ENCODE data around the gene FOS. TPM values are rescaled to one million over a fixed set of nuclear protein-coding genes. Genes with fewer than 3 reads are reported as not detected.

The FOS gene
- total and polyA plus RNA-seq, 2 of the 13 experiments (the other 11 are each of a cell fraction or from before 2014, with no cell fraction given) = 15.9 to 24.2 TPM

- TF ChIP-seq SMARCC2 (IDR thresholded peaks at IDR 0.05) (no peak), BATF2 (CRISPR knock-in tag; IDR thresholded peaks at IDR 0.05) (no peak), ZNF775 (CRISPR knock-in tag; IDR thresholded peaks at IDR 0.05; ENCODE audit: borderline replicate concordance) (no peak), MAFG (CRISPR knock-in tag; IDR thresholded peaks at IDR 0.05) (0 out of 2 replicates have a peak, but pooled peaks have one; percentile 74), ZNF143 (CRISPR knock-in tag; IDR thresholded peaks at IDR 0.05) (no peak), UBTF (CRISPR knock-in tag; IDR thresholded peaks at IDR 0.05) (no peak; the same call in none of the 2 replicates), RAD21 (CRISPR knock-in tag; IDR thresholded peaks at IDR 0.05) (no peak), ZBTB44 (CRISPR knock-in tag; IDR thresholded peaks at IDR 0.05) (no peak), IKZF4 (CRISPR knock-in tag; IDR thresholded peaks at IDR 0.05; ENCODE audit: borderline replicate concordance, low read depth, not compliant biosample characterization) (no peak), ZNF616 (CRISPR knock-in tag; IDR thresholded peaks at IDR 0.05; ENCODE audit: low read depth) (no peak), ZSCAN21 (CRISPR knock-in tag; IDR thresholded peaks at IDR 0.05; ENCODE audit: borderline replicate concordance) (0 out of 2 replicates have a peak, but pooled peaks have one; percentile 34), ZBTB7A (CRISPR knock-in tag; IDR thresholded peaks at IDR 0.05) (peak; percentile 39; the same call in 1 of the 2 replicates), SP2 (CRISPR knock-in tag; IDR thresholded peaks at IDR 0.05) (no peak), FOXP1 (IDR thresholded peaks at IDR 0.05) (peak; percentile 92), FOXP1 (CRISPR knock-in tag; IDR thresholded peaks at IDR 0.05) (peak; percentile 58; the same call in 1 of the 2 replicates), ZFP82 (CRISPR knock-in tag; IDR thresholded peaks at IDR 0.05; ENCODE audit: borderline replicate concordance) (no peak), ZNF644 (CRISPR knock-in tag; IDR thresholded peaks at IDR 0.05; ENCODE audit: low read depth) (no peak), BRD4 (CRISPR knock-in tag; IDR thresholded peaks at IDR 0.05) (no peak), ZMAT5 (CRISPR knock-in tag; IDR thresholded peaks at IDR 0.05; ENCODE audit: borderline replicate concordance, low read depth) (no peak), ZNF687 (CRISPR knock-in tag; IDR thresholded peaks at IDR 0.05) (peak; percentile 94), MED8 (CRISPR knock-in tag; IDR thresholded peaks at IDR 0.05; ENCODE audit: insufficient replicate concordance) (no peak)
These were observed 19.7 kb upstream of the FOS start (continued) for GRCh38 chr14:75258803-75259509.
